Testis (tissue), 3 donors: ENCODE data around the gene CHKA. TPM values are rescaled to one million over a fixed set of nuclear protein-coding genes. Genes with fewer than 3 reads are reported as not detected.

Experiments
- DNase-seq: peaks from one replicate; pipeline ENCODE4 v3.0.0-alpha.2; 2019
- H3K27ac ChIP-seq, 2 donors: fragments of 200-600 bp; sonication (generic); one replicate each; pipeline ENCODE4 v1.5.1; 2019
- H3K27me3 ChIP-seq: fragments of 200-600 bp; sonication (generic); one replicate; pipeline ENCODE4 v1.5.1; 2019
- H3K36me3 ChIP-seq: fragments of 200-600 bp; sonication (generic); one replicate; pipeline ENCODE4 v1.5.1; 2017; ENCODE audit warnings: low read depth; ENCODE audit errors: missing control alignments
- H3K4me1 ChIP-seq: fragments of 200-600 bp; sonication (generic); one replicate; pipeline ENCODE4 v1.5.1; 2019
- H3K4me3 ChIP-seq, 2 donors: fragments of 200-600 bp; sonication (generic); one replicate each; pipeline ENCODE4 v1.5.1; 2017 to 2019
- H3K9me3 ChIP-seq: fragments of 200-600 bp; sonication (generic); one replicate; pipeline ENCODE4 v1.5.1; 2017
- POLR2A ChIP-seq: fragments of 450-650 bp; IDR thresholded peaks from one replicate; pipeline ENCODE4 v1.6.1; 2017; ENCODE audit warnings: antibody characterized with exemption, mild to moderate bottlenecking, moderate library complexity
- WGBS, 2 donors: methylation state at CpG; one replicate each; pipeline ENCODE4 v1.1.5; 2018; 5-methylcytosine and 5-hydroxymethylcytosine counted together
- intact Hi-C: fragments of 100-400 bp; cut with DNase I; formaldehyde crosslinking; loops from one replicate; pipeline ENCODE4 v1.15.1; 2023; ENCODE audit warnings: low total_unique reads
- polyA plus RNA-seq: library from polyadenylated mRNA; stranded (reverse); fragments of 350-450 nt; fragmentation: Illumina TruSeq; extraction: RNeasy Lipid Tissue Mini Kit (QIAGEN cat#74804); gene quantifications from one replicate; pipeline ENCODE4 v1.2.3, GENCODE V29; 2014; ENCODE audit warnings: low read depth, low replicate concordance; ENCODE audit not compliant: insufficient read depth
- total RNA-seq, 2 donors: library from RNA; depleted of rRNA; stranded (reverse); fragments of >200 nt; gene quantifications; one replicate each; pipeline ENCODE4 v1.2.3, GENCODE V29; 2016
- TF ChIP-seq, protein P1 (sequence below), 3 experiments: fragments of 450-650 bp in 2 of 3; fragments of 200-600 bp in 1 of 3; sonication (generic) in 1 of 3; IDR thresholded peaks; one replicate each; pipeline ENCODE4 v1.5.1; 2016 to 2019; ENCODE audit warnings: antibody characterized with exemption in 3 of 3, mild to moderate bottlenecking in 2 of 3, moderate library complexity in 1 of 3

Gene CHKA
- total and polyA plus RNA-seq, 3 donors from 2014 or later = 145 to 200 (median 180) TPM

DNA sequence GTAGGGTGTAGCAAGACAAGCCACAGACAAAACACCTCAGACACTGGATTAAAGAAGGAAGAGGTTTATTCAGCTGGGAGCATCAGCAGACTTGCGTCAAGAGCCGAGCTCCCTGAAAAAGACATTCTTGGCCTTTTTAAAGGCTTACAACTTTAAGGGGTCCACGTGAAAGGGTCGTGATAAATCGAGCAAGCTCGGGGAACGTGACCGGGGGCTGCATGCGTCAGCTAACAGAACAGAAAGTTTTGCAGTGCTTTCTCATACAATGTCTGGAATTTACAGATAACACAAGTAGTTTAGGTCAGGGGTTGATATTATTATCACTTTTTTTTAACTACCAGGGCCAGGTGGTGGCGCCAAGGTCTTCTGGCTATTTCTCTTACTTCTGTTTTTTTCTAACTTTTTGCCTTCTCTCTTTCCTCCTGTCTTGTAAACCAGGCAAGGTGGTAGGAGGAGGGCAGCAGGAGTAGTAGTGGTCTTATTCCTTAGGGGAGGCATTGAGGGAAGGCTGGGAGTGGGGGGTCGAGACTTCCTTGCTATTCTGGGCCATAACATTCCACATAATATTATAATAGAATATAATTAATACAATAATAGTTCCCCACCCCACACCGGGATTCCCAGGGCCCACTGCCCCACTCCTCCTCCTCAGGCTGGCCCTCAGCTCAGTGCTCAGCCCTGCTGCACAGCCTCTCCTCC, 111.6 kb downstream of the CHKA start:
- no peak overlapping the region for H3K4me3 ChIP-seq
- 57 to 65% methylated on average over 12 of the region's 12 CpGs for WGBS, 2 donors

DNA sequence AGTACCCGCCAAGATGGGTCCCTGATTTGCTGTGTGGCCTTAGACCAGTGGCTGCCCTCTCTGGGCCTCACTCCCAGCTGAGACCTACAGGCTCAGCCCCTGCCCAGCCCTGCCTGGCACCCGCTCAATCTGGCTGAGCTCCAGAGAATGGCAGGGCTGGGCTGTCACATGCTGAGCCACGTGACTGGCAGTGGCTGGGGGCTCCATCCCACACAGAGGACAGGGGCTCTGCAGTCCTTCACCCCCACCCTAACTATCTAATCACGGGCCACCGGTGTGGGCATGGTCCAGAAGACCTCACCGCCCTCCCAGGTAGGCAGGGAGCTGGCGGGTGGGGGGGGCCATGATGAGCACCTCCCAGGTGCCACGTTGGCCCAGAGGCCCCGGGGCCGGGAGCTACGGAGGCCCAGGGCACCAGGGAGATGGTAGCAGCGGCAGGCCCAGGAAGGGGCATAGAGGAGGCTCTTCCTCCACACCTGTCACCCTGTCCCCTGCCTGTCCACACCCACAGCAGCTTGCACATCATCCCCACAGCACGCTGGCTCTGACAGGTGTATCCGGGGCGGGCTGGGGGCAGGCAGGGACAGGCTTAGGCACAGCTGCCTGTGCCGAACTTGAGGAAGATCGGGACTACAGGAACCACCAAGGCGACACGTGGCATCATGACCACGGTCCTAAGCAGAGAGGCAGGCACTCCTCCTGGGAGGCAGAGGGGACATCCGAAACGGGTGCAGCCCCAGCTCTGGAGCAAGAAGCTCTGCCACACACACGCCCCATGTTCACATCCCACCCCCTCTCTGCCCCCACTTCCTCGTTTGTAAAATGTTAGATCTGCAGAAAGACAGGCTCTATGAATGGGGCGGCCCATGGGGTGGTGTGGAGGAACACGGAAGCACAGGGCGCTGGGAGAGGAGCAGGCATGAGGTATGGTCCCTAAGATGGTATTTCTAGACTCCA, 112.5 kb downstream of the CHKA start:
- H3K4me1 ChIP-seq = peaks cover 15% of the 10 kb centered on the region
- TF ChIP-seq, protein P1, sequence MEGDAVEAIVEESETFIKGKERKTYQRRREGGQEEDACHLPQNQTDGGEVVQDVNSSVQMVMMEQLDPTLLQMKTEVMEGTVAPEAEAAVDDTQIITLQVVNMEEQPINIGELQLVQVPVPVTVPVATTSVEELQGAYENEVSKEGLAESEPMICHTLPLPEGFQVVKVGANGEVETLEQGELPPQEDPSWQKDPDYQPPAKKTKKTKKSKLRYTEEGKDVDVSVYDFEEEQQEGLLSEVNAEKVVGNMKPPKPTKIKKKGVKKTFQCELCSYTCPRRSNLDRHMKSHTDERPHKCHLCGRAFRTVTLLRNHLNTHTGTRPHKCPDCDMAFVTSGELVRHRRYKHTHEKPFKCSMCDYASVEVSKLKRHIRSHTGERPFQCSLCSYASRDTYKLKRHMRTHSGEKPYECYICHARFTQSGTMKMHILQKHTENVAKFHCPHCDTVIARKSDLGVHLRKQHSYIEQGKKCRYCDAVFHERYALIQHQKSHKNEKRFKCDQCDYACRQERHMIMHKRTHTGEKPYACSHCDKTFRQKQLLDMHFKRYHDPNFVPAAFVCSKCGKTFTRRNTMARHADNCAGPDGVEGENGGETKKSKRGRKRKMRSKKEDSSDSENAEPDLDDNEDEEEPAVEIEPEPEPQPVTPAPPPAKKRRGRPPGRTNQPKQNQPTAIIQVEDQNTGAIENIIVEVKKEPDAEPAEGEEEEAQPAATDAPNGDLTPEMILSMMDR (IDR thresholded peaks at IDR 0.05) = no peak
- no peak for TF ChIP-seq POLR2A
- H3K4me3 ChIP-seq = no peak overlapping the region
- H3K27me3 ChIP-seq = no peaks in the 10 kb centered on the region
- 86 to 93% methylated on average over 15 to 27 of the region's 27 CpGs for WGBS, 2 donors
- no peak overlapping the region for H3K27ac ChIP-seq
- no peaks in the 10 kb centered on the region for H3K36me3 ChIP-seq
- DNase-seq = no peak
- intact Hi-C loops = no loop called here
- H3K9me3 ChIP-seq = no peaks in the 10 kb centered on the region

More for the DNA sequence above, 111.6 kb downstream of the CHKA start:
- intact Hi-C loops = no loop called here
- H3K4me1 ChIP-seq = peaks cover 11% of the 10 kb centered on the region
- TF ChIP-seq, protein P1 (IDR thresholded peaks at IDR 0.05) = no peak
- no peak for TF ChIP-seq POLR2A
- peak overlapping the region in 1 of 2 donors; percentile 75 for H3K27ac ChIP-seq
- no peaks in the 10 kb centered on the region for H3K36me3 ChIP-seq
- H3K27me3 ChIP-seq = no peaks in the 10 kb centered on the region
- H3K9me3 ChIP-seq = no peaks in the 10 kb centered on the region
- no peak for DNase-seq

DNA sequence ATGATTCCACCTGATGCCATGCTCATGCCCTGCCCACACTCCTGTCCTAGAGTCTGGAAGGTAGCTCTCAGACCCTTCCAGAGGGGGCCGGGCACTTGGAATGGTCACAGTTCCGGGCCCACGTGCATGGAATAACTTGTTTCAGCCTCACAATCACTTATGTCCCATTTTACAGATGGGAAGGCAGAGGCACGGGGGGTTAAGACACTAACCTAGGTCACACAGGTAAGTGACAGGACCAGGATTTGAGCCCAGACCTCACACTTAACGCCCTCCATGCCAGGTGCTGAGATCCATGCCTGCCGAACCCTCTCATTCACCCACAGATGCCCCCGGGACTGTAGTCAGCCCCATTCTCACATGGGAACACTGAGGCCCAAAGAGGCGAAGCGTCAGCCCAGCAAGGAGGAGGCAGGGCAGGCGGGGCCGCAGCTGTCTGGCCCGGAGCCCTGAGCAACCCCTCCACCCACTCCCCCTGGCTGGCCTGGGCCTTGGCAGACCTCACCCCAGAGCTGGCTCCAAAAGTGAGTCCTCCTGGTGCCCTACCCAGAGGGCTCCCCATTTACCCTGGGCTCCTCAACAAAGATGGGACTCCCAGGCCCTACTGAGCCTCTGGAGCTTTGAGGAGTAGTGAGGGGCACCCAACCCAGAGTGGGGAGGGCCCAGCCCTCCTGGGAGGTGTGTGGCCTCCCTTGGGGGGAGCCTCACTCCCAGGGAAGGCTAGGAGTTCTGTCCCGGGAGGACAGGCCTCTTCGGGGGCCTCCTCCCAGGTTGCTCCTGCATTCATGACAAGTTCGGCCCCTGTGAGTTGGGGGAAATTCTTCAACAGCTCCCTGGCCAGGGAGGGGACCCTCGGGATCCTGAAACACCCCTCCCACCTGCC, 113.4 kb downstream of the CHKA start:
- WGBS, 2 donors = 84 to 91% methylated on average over 3 to 16 of the region's 16 CpGs
- H3K4me3 ChIP-seq = no peak overlapping the region
- intact Hi-C loops = no loop called here
- TF ChIP-seq POLR2A = no peak
- TF ChIP-seq, protein P1 (IDR thresholded peaks at IDR 0.05) = no peak
- H3K27me3 ChIP-seq = no peaks in the 10 kb centered on the region
- H3K36me3 ChIP-seq = no peaks in the 10 kb centered on the region
- no peak overlapping the region for H3K27ac ChIP-seq
- no peak for DNase-seq
- peaks cover 15% of the 10 kb centered on the region for H3K4me1 ChIP-seq
- H3K9me3 ChIP-seq = no peaks in the 10 kb centered on the region

DNA sequence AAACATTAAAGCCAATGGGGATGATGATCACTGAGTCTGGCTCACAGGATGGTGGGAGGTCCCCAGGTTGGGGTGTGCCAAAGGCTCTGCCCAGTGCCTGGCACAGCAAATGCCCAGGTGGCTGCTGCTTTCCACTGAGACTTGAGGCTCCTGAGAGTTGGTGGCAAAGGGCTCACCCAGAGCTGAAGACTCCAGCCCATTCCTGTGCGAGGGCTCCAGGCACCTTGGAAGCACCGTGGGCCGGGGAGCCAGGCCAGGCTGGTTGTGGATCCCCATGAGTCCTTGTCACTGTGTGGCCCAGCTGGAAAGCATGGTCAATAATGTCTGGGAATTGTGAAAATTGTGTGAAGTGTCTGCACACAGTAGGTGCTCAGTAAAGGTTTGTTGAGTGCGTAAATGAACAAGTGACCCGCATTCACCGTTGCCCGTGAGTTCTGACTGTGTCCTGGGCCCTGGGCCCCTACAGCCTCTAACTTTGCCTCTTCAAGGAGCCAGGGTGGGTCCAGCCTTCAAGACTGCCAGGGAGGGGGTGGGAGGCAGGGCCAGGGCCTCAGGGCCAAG, 114.5 kb downstream of the CHKA start:
- peaks cover 15% of the 10 kb centered on the region for H3K4me1 ChIP-seq
- H3K27ac ChIP-seq = no peak overlapping the region
- no peaks in the 10 kb centered on the region for H3K27me3 ChIP-seq
- no peak for TF ChIP-seq POLR2A
- TF ChIP-seq, protein P1 (IDR thresholded peaks at IDR 0.05) = no peak
- no peak for DNase-seq
- no peaks in the 10 kb centered on the region for H3K9me3 ChIP-seq
- no peak overlapping the region for H3K4me3 ChIP-seq
- H3K36me3 ChIP-seq = no peaks in the 10 kb centered on the region
- WGBS, 2 donors = 98% methylated on average over 7 of the region's 7 CpGs; no CpG with 5 or more reads in 1 of the 2 donors
- intact Hi-C loops = no loop called here
